WERI-Rb-1 (cell line): ENCODE measurements around the gene OR2Z1.
"Not testable (repeated sequence)": the region's sequence is repeated elsewhere in the genome, so short reads cannot be mapped to it uniquely, and the experiment has no call there.

Experiments
- DNase-seq: peaks from one replicate; pipeline ENCODE4 v3.0.0-alpha.2; 2020
- H3K27ac ChIP-seq: fragments of 250-450 bp; sonication (Bioruptor Pico); 2 replicates; pipeline ENCODE4 v1.5.1; 2020; ENCODE audit warnings: mild to moderate bottlenecking, moderate library complexity
- H3K27me3 ChIP-seq: fragments of 250-450 bp; sonication (Bioruptor Pico); 2 replicates; pipeline ENCODE4 v1.5.1; 2021; ENCODE audit warnings: mild to moderate bottlenecking, low read depth, moderate library complexity; ENCODE audit not compliant: insufficient read depth, severe bottlenecking
- H3K36me3 ChIP-seq: fragments of 250-450 bp; sonication (Bioruptor Pico); 2 replicates; pipeline ENCODE4 v1.5.1; 2020; ENCODE audit warnings: mild to moderate bottlenecking, moderate library complexity
- H3K4me3 ChIP-seq: 2 replicates; pipeline ENCODE4 v1.5.1; 2011; ENCODE audit warnings: low read depth, mild to moderate bottlenecking, control low read depth, low read length
- H3K9me3 ChIP-seq: fragments of 250-450 bp; sonication (Bioruptor Pico); 2 replicates; pipeline ENCODE4 v1.5.1; 2021; ENCODE audit warnings: mild to moderate bottlenecking, moderate library complexity; ENCODE audit not compliant: severe bottlenecking
- CTCF ChIP-seq: IDR thresholded peaks from 2 replicates; pipeline ENCODE4 v1.5.1; 2011; ENCODE audit warnings: low read depth, mild to moderate bottlenecking, control low read depth, inconsistent platforms, low read length

The OR2Z1 gene

GRCh38 chr19:8705742-8706141, 15.7 kb upstream of the OR2Z1 start:
- no peak for TF ChIP-seq CTCF
- no peak overlapping the region for H3K27ac ChIP-seq
- H3K36me3 ChIP-seq, result no peaks in the 10 kb centered on the region
- no peak for DNase-seq
- no peak overlapping the region for H3K4me3 ChIP-seq
- H3K27me3 ChIP-seq, result peaks cover 45% of the 10 kb centered on the region
- no peaks in the 10 kb centered on the region for H3K9me3 ChIP-seq

- not testable (repeated sequence) for H3K27ac ChIP-seq, DNase-seq, H3K9me3 ChIP-seq, H3K4me3 ChIP-seq, H3K36me3 ChIP-seq
- H3K27me3 ChIP-seq, result peaks cover 41% of the 10 kb centered on the region
Observed at GRCh38 chr19:8710337-8710736, 11.1 kb upstream of the OR2Z1 start.

- Histone ChIP-seq H3K4me3 (no peak overlapping the region), H3K27ac (no peak overlapping the region), H3K36me3 (no peaks in the 10 kb centered on the region), H3K9me3 (no peaks in the 10 kb centered on the region), H3K27me3 (peaks cover 48% of the 10 kb centered on the region)
- DNase-seq, result no peak
- TF ChIP-seq CTCF, result no peak
Observed at GRCh38 chr19:8722032-8722431, 598 bp downstream of the OR2Z1 start.

GRCh38 chr19:8724276-8724675, 2.8 kb downstream of the OR2Z1 start:
- no peak for DNase-seq
- no peak overlapping the region for H3K4me3 ChIP-seq
- no peak for TF ChIP-seq CTCF
- peaks cover 48% of the 10 kb centered on the region for H3K27me3 ChIP-seq
- no peaks in the 10 kb centered on the region for H3K9me3 ChIP-seq
- H3K27ac ChIP-seq, result no peak overlapping the region
- no peaks in the 10 kb centered on the region for H3K36me3 ChIP-seq

GRCh38 chr19:8731428-8732169, 10.2 kb downstream of the OR2Z1 start:
- DNase-seq, result no peak
- TF ChIP-seq CTCF, result no peak
- Histone ChIP-seq H3K36me3 (no peaks in the 10 kb centered on the region), H3K27me3 (peaks cover 53% of the 10 kb centered on the region), H3K9me3 (peaks cover 5% of the 10 kb centered on the region), H3K4me3 (no peak overlapping the region), H3K27ac (no peak overlapping the region)

- TF ChIP-seq CTCF, result no peak
- no peak for DNase-seq
- peaks cover 12% of the 10 kb centered on the region for H3K27me3 ChIP-seq
- no peak overlapping the region for H3K4me3 ChIP-seq
- H3K9me3 ChIP-seq, result peaks cover 3% of the 10 kb centered on the region
- H3K36me3 ChIP-seq, result no peaks in the 10 kb centered on the region
- no peak overlapping the region for H3K27ac ChIP-seq
Observed at GRCh38 chr19:8738377-8738776, 16.9 kb downstream of the OR2Z1 start.

- H3K4me3 ChIP-seq, H3K9me3 ChIP-seq, H3K36me3 ChIP-seq, DNase-seq, H3K27me3 ChIP-seq, H3K27ac ChIP-seq: not testable (repeated sequence)
Observed at GRCh38 chr19:8739291-8740065, 18.0 kb downstream of the OR2Z1 start.

GRCh38 chr19:8767257-8767656, 45.8 kb downstream of the OR2Z1 start:
- not testable (repeated sequence) for DNase-seq, H3K27ac ChIP-seq, H3K36me3 ChIP-seq, H3K9me3 ChIP-seq, H3K4me3 ChIP-seq, H3K27me3 ChIP-seq

GRCh38 chr19:8769265-8769664, 47.8 kb downstream of the OR2Z1 start:
- DNase-seq, H3K36me3 ChIP-seq, H3K27me3 ChIP-seq, H3K4me3 ChIP-seq, H3K9me3 ChIP-seq, H3K27ac ChIP-seq: not testable (repeated sequence)
